Esophagus squamous epithelium (tissue), 4 donors: Measurements from ENCODE around the gene SLC44A1.

Source experiments
- POLR2A ChIP-seq, 4 donors: fragments of 450-650 bp; IDR thresholded peaks; one replicate each; pipeline ENCODE4 v1.6.1; 2017; ENCODE audit warnings: antibody characterized with exemption in 4 of 4, mild to moderate bottlenecking in 4 of 4, moderate library complexity in 3 of 4
- TF ChIP-seq, protein P1 (sequence below), 6 experiments: fragments of 450-650 bp in 4 of 6; fragments of 200-600 bp in 2 of 6; sonication (generic) in 2 of 6; IDR thresholded peaks; one replicate each; pipeline ENCODE4 v1.5.1; 2016 to 2019; ENCODE audit warnings: antibody characterized with exemption in 6 of 6, mild to moderate bottlenecking in 4 of 6, moderate library complexity in 4 of 6

DNA sequence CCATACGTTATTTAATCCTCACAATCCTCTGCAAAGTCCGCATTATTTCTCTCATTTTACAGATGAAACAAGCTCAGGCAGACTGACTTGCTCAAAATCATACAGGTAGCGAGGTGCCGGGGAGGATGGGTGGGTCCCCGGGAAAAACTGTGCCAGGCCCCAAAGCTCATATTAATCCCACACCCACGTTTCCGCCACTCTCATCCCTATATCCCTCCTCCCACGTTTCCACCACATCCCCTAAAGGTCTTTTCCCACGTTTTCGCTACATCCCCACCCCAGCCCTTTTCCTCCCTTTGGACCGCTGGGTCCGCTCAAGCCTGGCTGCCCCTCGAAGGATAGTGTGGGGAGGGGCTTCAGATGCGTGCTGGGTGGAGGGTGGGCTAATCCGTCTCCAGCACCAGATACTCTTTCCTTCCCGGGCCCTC is 202.9 kb downstream of the SLC44A1 start:
- TF ChIP-seq, protein P1, sequence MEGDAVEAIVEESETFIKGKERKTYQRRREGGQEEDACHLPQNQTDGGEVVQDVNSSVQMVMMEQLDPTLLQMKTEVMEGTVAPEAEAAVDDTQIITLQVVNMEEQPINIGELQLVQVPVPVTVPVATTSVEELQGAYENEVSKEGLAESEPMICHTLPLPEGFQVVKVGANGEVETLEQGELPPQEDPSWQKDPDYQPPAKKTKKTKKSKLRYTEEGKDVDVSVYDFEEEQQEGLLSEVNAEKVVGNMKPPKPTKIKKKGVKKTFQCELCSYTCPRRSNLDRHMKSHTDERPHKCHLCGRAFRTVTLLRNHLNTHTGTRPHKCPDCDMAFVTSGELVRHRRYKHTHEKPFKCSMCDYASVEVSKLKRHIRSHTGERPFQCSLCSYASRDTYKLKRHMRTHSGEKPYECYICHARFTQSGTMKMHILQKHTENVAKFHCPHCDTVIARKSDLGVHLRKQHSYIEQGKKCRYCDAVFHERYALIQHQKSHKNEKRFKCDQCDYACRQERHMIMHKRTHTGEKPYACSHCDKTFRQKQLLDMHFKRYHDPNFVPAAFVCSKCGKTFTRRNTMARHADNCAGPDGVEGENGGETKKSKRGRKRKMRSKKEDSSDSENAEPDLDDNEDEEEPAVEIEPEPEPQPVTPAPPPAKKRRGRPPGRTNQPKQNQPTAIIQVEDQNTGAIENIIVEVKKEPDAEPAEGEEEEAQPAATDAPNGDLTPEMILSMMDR (IDR thresholded peaks at IDR 0.05) = no peak
- no peak for TF ChIP-seq POLR2A (IDR thresholded peaks at IDR 0.05)
